ENCODE results near the gene TP53I11.

TP53I11 gene

GRCh38 chr11:44942029-44942955, 8.4 kb downstream of the TP53I11 start:
- in situ Hi-C loops (cut with MboI; ENCODE audit: low sequenced_read_pairs) = loop anchor here (25.0 kb wide), 2 partner anchors 395 to 845 kb away; no protein-coding TSS in a partner anchor

- in situ Hi-C loops (cut with MboI; ENCODE audit: low sequenced_read_pairs) = loop anchor here (25.0 kb wide), 2 partner anchors 396 to 846 kb away; no protein-coding TSS in a partner anchor
Measured at GRCh38 chr11:44941259-44942021, 9.2 kb downstream of the TP53I11 start.

DNA sequence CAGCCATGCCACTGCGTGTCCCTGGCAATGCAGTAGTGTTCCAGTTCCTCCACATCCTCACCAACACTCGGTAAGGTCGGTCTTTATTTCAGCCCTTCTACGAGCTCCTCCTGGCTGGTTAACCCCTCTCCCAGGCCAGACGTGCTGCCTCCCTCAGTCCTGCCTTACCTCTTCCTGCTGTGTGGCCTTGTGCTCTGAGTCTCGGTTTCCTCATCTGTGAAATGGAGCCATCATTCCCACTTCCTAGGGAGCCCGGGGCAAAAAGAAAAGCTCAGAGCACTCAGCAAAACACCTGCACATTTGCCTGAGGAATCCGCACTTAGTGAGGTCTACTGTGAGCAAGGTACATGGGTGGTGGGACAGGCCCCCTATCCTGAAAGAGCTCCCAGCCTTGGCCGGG, 9.8 kb downstream of the TP53I11 start:
- in situ Hi-C loops (cut with MboI; ENCODE audit: low sequenced_read_pairs) = loop anchor here (25.0 kb wide), 2 partner anchors 396 to 846 kb away; no protein-coding TSS in a partner anchor

- in situ Hi-C loops (cut with MboI; ENCODE audit: low sequenced_read_pairs) = loop anchor here (25.0 kb wide), 2 partner anchors 397 to 847 kb away; no protein-coding TSS in a partner anchor
Measured at GRCh38 chr11:44940404-44940803, 10.3 kb downstream of the TP53I11 start.

- in situ Hi-C loops (cut with MboI; ENCODE audit: low sequenced_read_pairs) = loop anchor here (5.0 to 25.0 kb wide), 3 partner anchors 162 to 847 kb away; no protein-coding TSS in a partner anchor
Measured at GRCh38 chr11:44939673-44940395, 10.8 kb downstream of the TP53I11 start.

DNA sequence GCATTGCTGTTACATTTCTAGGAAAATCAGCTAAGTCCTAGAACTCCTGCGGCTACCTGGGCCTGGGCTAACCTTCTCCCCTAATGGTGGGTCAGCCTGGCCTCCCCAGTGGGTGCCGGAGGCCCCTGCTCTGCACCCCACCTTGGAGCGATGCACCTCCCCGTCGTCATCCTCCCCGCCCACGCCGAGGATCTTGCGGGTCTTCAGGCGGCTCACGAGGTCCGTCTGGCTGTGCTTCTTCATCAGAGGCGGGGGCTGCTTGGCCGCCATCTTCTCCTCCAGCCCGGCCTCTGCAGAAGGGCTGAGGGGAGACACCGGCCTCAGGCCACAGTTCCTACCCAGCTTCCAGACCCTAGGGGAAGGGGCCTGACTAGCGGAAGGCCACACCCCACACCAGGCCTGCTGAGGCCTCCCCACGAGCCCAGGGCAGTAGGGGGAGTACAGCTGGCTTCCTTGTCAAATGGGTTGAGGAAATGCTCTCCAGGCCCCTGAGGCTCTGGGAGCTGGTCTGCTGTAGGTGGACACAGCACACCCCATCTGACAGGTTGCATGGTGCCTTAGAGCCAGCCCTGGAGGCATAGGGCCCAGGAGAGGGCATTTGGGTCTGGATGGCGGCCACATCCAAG, 12.5 kb downstream of the TP53I11 start:
- in situ Hi-C loops (cut with MboI; ENCODE audit: low sequenced_read_pairs) = loop anchor here (5.0 to 25.0 kb wide), 3 partner anchors 164 to 849 kb away; no protein-coding TSS in a partner anchor

DNA sequence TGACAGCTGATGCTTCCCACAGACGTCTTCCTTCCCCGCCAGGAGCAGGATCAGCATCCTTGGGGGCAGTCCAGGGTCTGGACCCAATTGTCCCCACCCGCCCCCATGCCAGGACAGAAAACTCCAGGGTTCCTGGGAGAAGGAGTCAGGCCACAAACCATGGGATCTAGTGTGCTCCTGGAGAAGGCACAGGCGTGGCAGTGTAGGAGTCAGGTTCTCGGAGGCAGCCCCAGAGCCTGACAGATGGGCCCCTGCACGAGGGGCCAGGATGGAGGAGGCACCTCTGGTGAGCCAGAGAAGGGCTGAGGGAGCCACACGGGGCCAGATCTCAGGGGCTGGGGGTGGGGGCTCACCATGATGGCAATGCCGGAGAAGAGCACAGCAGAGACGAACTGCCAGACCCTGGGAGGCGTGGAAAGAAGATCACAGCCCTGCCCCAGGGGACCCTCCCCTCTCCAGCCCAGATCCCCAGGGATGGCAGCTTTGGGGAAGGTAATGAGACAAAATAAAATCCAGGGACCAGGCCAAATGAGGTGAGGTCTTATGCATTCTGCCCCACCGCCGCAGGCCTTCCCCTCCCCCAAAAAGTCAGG, 13.6 kb downstream of the TP53I11 start:
- in situ Hi-C loops (cut with MboI; ENCODE audit: low sequenced_read_pairs) = loop anchor here (5.0 to 25.0 kb wide), 3 partner anchors 165 to 850 kb away; no protein-coding TSS in a partner anchor

GRCh38 chr11:44936525-44936924, 14.2 kb downstream of the TP53I11 start:
- in situ Hi-C loops (cut with MboI; ENCODE audit: low sequenced_read_pairs) = loop anchor here (5.0 to 25.0 kb wide), 3 partner anchors 166 to 851 kb away; no protein-coding TSS in a partner anchor

DNA sequence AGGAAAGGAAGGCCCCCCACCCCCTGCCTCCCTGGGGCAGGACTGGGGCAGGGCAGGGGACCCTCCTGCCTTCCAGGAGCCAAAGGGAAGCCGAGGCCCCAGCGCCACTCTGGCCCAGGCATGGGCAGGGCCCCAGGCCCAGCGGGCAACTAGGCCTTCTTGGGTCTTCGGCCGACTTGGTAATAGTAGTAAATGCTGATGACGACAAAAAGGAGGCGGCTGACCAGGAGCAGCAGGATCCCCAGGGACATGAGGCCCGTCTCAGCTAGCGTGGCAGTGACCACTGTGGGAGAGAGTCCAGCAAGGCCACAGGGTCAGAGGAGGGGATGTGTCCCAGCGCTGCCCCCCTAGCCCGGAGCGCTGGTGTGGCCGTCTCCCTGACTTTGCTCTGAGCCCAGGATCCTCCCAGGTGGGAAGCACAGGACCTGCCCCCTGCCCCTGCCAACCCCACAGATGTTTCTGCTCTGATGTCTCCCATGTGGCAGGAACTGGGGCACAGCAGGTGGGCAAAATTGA, 15.9 kb downstream of the TP53I11 start:
- in situ Hi-C loops (cut with MboI; ENCODE audit: low sequenced_read_pairs) = loop anchor here (5.0 to 25.0 kb wide), 3 partner anchors 168 to 853 kb away; no protein-coding TSS in a partner anchor

GRCh38 chr11:44934110-44934509, 16.6 kb downstream of the TP53I11 start:
- in situ Hi-C loops (cut with MboI; ENCODE audit: low sequenced_read_pairs) = loop anchor here (25.0 kb wide), 2 partner anchors 403 to 853 kb away; no protein-coding TSS in a partner anchor

- in situ Hi-C loops (cut with MboI; ENCODE audit: low sequenced_read_pairs) = loop anchor here (25.0 kb wide), 2 partner anchors 406 to 856 kb away; no protein-coding TSS in a partner anchor
Measured at GRCh38 chr11:44931466-44931865, 19.2 kb downstream of the TP53I11 start.

DNA sequence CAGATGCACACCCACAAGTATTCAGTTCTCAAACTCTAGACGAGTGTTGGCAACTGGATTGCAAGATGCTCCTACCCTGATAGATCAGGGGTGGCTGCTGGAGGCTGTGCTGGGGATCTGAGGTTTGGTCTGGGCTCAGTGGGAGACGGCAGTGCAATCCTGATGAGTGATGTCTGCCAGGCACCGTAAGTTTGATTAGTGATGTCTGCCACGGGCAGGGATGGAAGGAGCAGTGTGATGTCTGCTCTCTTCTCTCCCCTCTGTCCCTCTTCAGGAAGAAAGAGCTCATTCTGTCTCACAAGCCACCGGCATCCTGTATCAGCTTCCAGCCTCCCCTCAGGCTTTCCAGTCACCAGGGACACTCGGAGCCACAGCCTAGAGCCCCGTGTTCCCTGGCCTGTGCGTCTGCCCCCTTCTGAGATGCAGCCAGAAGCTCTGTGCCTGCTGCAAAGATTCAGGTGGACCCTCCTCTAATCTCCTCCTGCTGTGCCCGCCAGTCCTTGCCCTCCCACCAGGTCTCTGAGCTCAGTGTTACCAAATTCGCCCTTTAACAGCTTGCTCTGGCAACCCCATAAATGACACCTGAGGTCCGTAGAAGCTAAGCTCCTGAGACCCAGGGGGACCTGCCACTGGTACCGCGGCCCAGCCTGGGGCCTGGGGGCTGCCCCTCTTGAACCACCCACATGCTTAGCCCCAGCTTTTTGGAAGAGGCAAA, 19.9 kb downstream of the TP53I11 start:
- in situ Hi-C loops (cut with MboI; ENCODE audit: low sequenced_read_pairs) = loop anchor here (25.0 kb wide), 2 partner anchors 407 to 857 kb away; no protein-coding TSS in a partner anchor

DNA sequence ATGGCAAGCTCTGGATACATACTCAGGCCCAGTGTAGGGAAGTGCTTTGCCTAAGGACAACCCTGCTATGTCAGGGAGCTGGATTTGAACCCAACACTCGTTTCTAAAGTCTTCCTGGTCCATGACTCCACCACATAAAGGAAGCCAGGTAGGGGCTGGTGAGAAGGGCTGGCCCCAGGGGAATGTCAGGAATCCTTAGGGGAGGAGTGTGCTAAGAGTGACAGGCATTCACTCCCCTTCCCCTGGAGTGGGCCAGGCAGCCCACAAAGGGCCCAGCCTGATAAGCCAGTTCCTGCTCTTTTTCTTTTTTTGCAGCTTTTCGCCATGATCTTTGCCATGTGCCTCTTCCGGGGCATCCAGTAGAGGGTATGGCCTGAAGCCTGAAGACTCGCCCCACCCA, 21.9 kb downstream of the TP53I11 start:
- in situ Hi-C loops (cut with MboI; ENCODE audit: low sequenced_read_pairs) = loop anchor here (25.0 kb wide), 2 partner anchors 408 to 858 kb away; no protein-coding TSS in a partner anchor

- in situ Hi-C loops (cut with MboI; ENCODE audit: low sequenced_read_pairs) = loop anchor here (25.0 kb wide), 2 partner anchors 409 to 859 kb away; no protein-coding TSS in a partner anchor
Measured at GRCh38 chr11:44928144-44928543, 22.5 kb downstream of the TP53I11 start.

DNA sequence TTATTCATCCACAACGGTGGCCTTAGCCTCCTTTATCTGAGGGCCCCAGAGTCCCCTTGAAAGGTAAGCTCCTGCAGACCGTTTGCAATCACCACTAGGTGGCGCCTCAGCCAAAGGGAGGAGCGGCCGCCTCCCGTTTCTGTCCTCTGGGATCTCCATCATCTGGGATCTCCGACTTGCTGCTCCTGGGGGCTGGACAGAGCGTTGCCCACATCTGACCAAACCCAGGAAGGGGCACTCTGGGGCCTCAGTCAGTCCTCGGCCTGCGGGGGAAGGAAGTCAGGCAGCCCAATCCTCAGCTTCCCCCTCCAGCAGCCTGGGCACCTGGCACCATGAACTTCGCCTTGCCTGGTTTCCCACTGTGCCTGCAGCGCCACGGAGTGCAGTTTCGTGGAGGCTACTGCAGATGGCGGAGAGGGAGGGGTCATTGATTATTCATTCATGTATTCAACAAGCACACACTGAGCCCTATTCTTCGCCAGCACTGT, 23.5 kb downstream of the TP53I11 start:
- in situ Hi-C loops (cut with MboI; ENCODE audit: low sequenced_read_pairs) = loop anchor here (25.0 kb wide), 2 partner anchors 410 to 860 kb away; no protein-coding TSS in a partner anchor

GRCh38 chr11:44926036-44926435, 24.6 kb downstream of the TP53I11 start:
- in situ Hi-C loops (cut with MboI; ENCODE audit: low sequenced_read_pairs) = loop anchor here (25.0 kb wide), 2 partner anchors 411 to 861 kb away; no protein-coding TSS in a partner anchor

- in situ Hi-C loops (cut with MboI; ENCODE audit: low sequenced_read_pairs) = no loop called here
Measured at GRCh38 chr11:44923806-44924205, 26.9 kb downstream of the TP53I11 start.

- in situ Hi-C loops (cut with MboI; ENCODE audit: low sequenced_read_pairs) = no loop called here
Measured at GRCh38 chr11:44923115-44923514, 27.6 kb downstream of the TP53I11 start.

Data from HL-60/S4 treated with retinoic acid at 250 ng/mL for 4 days and 3 days (cell line).